Measurements from ENCODE around the gene CABLES2.

DNA sequence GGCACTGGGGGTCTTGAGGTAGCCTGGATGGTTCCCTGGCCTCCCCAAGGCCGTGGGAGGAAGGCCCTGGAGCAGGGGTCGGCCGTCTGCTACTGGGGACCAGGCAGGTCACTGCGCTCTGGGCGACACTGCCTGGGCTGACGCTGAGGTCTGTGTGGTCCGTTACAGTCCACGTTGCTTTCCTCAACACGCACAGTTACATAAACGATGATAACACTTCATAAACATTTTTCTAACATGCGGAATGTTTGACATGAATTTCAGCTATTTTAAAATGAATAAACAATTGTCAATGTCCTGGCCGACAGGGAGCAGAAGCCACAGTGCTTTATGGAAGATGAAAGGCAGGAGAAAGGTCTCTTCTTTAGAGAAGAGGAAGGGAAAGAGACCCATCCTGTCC is 30.4 kb upstream of the CABLES2 start:
- no peak for TF ChIP-seq POLR2A (IDR thresholded peaks at IDR 0.05; ENCODE audit: borderline replicate concordance, extremely low read depth, insufficient read depth, insufficient read length)
- TF ChIP-seq, protein P1, sequence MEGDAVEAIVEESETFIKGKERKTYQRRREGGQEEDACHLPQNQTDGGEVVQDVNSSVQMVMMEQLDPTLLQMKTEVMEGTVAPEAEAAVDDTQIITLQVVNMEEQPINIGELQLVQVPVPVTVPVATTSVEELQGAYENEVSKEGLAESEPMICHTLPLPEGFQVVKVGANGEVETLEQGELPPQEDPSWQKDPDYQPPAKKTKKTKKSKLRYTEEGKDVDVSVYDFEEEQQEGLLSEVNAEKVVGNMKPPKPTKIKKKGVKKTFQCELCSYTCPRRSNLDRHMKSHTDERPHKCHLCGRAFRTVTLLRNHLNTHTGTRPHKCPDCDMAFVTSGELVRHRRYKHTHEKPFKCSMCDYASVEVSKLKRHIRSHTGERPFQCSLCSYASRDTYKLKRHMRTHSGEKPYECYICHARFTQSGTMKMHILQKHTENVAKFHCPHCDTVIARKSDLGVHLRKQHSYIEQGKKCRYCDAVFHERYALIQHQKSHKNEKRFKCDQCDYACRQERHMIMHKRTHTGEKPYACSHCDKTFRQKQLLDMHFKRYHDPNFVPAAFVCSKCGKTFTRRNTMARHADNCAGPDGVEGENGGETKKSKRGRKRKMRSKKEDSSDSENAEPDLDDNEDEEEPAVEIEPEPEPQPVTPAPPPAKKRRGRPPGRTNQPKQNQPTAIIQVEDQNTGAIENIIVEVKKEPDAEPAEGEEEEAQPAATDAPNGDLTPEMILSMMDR (IDR thresholded peaks at IDR 0.05 in 2 of 3, conservative IDR thresholded peaks at IDR 0.05 in 1 of 3; ENCODE audit: borderline replicate concordance in 1 of 3, insufficient read depth in 1 of 3, low read depth in 2 of 3, low read length in 2 of 3): no peak
- TF ChIP-seq SP1 (IDR thresholded peaks at IDR 0.05; ENCODE audit: low read depth): no peak
- TF ChIP-seq, protein P2, sequence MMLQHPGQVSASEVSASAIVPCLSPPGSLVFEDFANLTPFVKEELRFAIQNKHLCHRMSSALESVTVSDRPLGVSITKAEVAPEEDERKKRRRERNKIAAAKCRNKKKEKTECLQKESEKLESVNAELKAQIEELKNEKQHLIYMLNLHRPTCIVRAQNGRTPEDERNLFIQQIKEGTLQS (IDR thresholded peaks at IDR 0.05): no peak
- TF ChIP-seq ZFX (IDR thresholded peaks at IDR 0.05): no peak
- TF ChIP-seq, protein P3, sequence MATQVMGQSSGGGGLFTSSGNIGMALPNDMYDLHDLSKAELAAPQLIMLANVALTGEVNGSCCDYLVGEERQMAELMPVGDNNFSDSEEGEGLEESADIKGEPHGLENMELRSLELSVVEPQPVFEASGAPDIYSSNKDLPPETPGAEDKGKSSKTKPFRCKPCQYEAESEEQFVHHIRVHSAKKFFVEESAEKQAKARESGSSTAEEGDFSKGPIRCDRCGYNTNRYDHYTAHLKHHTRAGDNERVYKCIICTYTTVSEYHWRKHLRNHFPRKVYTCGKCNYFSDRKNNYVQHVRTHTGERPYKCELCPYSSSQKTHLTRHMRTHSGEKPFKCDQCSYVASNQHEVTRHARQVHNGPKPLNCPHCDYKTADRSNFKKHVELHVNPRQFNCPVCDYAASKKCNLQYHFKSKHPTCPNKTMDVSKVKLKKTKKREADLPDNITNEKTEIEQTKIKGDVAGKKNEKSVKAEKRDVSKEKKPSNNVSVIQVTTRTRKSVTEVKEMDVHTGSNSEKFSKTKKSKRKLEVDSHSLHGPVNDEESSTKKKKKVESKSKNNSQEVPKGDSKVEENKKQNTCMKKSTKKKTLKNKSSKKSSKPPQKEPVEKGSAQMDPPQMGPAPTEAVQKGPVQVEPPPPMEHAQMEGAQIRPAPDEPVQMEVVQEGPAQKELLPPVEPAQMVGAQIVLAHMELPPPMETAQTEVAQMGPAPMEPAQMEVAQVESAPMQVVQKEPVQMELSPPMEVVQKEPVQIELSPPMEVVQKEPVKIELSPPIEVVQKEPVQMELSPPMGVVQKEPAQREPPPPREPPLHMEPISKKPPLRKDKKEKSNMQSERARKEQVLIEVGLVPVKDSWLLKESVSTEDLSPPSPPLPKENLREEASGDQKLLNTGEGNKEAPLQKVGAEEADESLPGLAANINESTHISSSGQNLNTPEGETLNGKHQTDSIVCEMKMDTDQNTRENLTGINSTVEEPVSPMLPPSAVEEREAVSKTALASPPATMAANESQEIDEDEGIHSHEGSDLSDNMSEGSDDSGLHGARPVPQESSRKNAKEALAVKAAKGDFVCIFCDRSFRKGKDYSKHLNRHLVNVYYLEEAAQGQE (IDR thresholded peaks at IDR 0.05; ENCODE audit: low read depth): no peak
- TF ChIP-seq POLR2AphosphoS5 (IDR thresholded peaks at IDR 0.05; ENCODE audit: low read depth, low read length): no peak
- TF ChIP-seq TCF7L2 (IDR thresholded peaks at IDR 0.05; ENCODE audit: borderline replicate concordance, extremely low read depth, insufficient read depth, insufficient read length): no peak
- TF ChIP-seq SRF (IDR thresholded peaks at IDR 0.05; ENCODE audit: low read depth): no peak
- no peak for TF ChIP-seq JUND (IDR thresholded peaks at IDR 0.05)
- no peak for TF ChIP-seq EZH2phosphoT487 (IDR thresholded peaks at IDR 0.05; ENCODE audit: borderline replicate concordance)
- no peak for TF ChIP-seq EZH2 (IDR thresholded peaks at IDR 0.05)
- TF ChIP-seq YY1 (IDR thresholded peaks at IDR 0.05; ENCODE audit: extremely low read depth, insufficient replicate concordance, low read depth, low read length): no peak
